GM23338 (cell line): ENCODE results near the gene SLC4A9. TPM values are rescaled to one million over a fixed set of nuclear protein-coding genes. Genes with fewer than 3 reads are reported as not detected.

Experiments used
- ATAC-seq: fragments of 200-7000 bp; cut with Tn5 transposase; 3 replicates; pipeline ENCODE4 v1.9.1; 2020
- DNase-seq: peaks from one replicate; pipeline ENCODE4 v3.0.0-alpha.2; 2015; ENCODE audit warnings: low spot score
- H2AFZ ChIP-seq: fragments of 200-600 bp; sonication (generic); 2 replicates; pipeline ENCODE4 v1.8.0; 2016; ENCODE audit warnings: antibody characterized with exemption, mild to moderate bottlenecking, moderate library complexity
- H3F3A ChIP-seq: fragments of 200-600 bp; sonication (generic); replicated peaks from 2 replicates; pipeline ENCODE4 v1.8.0; 2017; ENCODE audit warnings: antibody characterized with exemption, mixed run types, low read depth
- H3K27ac ChIP-seq: fragments of 200-600 bp; sonication (generic); 2 replicates; pipeline ENCODE4 v1.6.1; 2016; ENCODE audit warnings: low read depth
- H3K27me3 ChIP-seq: fragments of 200-600 bp; sonication (generic); 2 replicates; pipeline ENCODE4 v1.8.0; 2016; ENCODE audit warnings: mild to moderate bottlenecking, mixed run types, moderate library complexity; ENCODE audit not compliant: insufficient read depth
- H3K36me3 ChIP-seq: fragments of 200-600 bp; sonication (generic); 2 replicates; pipeline ENCODE4 v1.8.0; 2016; ENCODE audit warnings: mild to moderate bottlenecking; ENCODE audit not compliant: insufficient read depth
- H3K4me1 ChIP-seq: fragments of 200-600 bp; sonication (generic); 2 replicates; pipeline ENCODE4 v1.8.0; 2016; ENCODE audit warnings: mild to moderate bottlenecking, moderate library complexity; ENCODE audit not compliant: insufficient read depth
- H3K4me2 ChIP-seq: fragments of 200-600 bp; sonication (generic); 2 replicates; pipeline ENCODE4 v1.7.1; 2017; ENCODE audit warnings: mixed run types
- H3K4me3 ChIP-seq: fragments of 200-600 bp; sonication (generic); 2 replicates; pipeline ENCODE4 v1.6.1; 2016; ENCODE audit warnings: mixed run types
- H3K79me2 ChIP-seq: fragments of 200-600 bp; sonication (generic); replicated peaks from 2 replicates; pipeline ENCODE4 v1.8.0; 2017; ENCODE audit warnings: mild to moderate bottlenecking; ENCODE audit not compliant: insufficient read depth
- H3K9me2 ChIP-seq: fragments of 200-600 bp; sonication (generic); 2 replicates; pipeline ENCODE4 v1.8.0; 2017; ENCODE audit not compliant: insufficient read depth
- H4K20me1 ChIP-seq: fragments of 200-600 bp; sonication (generic); replicated peaks from 2 replicates; pipeline ENCODE4 v1.8.0; 2017; ENCODE audit warnings: mild to moderate bottlenecking; ENCODE audit not compliant: insufficient read depth
- H3K27ac Mint-ChIP-seq: 2 replicates; pipeline ENCODE4 v1.8.0; 2020; ENCODE audit warnings: inconsistent platforms, mild to moderate bottlenecking, moderate library complexity, mixed read lengths
- H3K27me3 Mint-ChIP-seq: 3 replicates; pipeline ENCODE4 v1.8.0; 2022; ENCODE audit warnings: low read depth, mild to moderate bottlenecking, moderate library complexity, mixed read lengths, inconsistent platforms; ENCODE audit not compliant: insufficient read depth, poor library complexity
- H3K36me3 Mint-ChIP-seq: 3 replicates; pipeline ENCODE4 v1.8.0; 2021; ENCODE audit warnings: low read depth, mild to moderate bottlenecking, inconsistent platforms, moderate library complexity, mixed read lengths
- H3K4me1 Mint-ChIP-seq: 3 replicates; pipeline ENCODE4 v1.8.0; 2020; ENCODE audit warnings: mild to moderate bottlenecking, inconsistent platforms, mixed read lengths
- H3K4me3 Mint-ChIP-seq: 3 replicates; pipeline ENCODE4 v1.8.0; 2021; ENCODE audit warnings: moderate library complexity, mild to moderate bottlenecking, inconsistent platforms, mixed read lengths
- H3K9me3 Mint-ChIP-seq: 3 replicates; pipeline ENCODE4 v1.8.0; 2020; ENCODE audit warnings: moderate library complexity, mild to moderate bottlenecking, inconsistent platforms, mixed read lengths
- EZH2phosphoT487 ChIP-seq: fragments of 200-600 bp; sonication (generic); IDR thresholded peaks from one replicate; pipeline ENCODE4 v1.8.1; 2018; ENCODE audit warnings: antibody characterized with exemption; ENCODE audit not compliant: unreplicated experiment
- JUNB ChIP-seq: IDR thresholded peaks from one replicate; pipeline ENCODE4 v1.6.1; 2016; ENCODE audit warnings: antibody characterized with exemption; ENCODE audit not compliant: unreplicated experiment
- POLR2AphosphoS5 ChIP-seq: IDR thresholded peaks from 2 replicates; pipeline ENCODE4 v1.6.1; 2016; ENCODE audit warnings: antibody characterized with exemption, low read depth
- STAT1 ChIP-seq: IDR thresholded peaks from one replicate; pipeline ENCODE4 v1.6.1; 2016; ENCODE audit warnings: antibody characterized with exemption; ENCODE audit not compliant: unreplicated experiment
- polyA plus RNA-seq: library from polyadenylated mRNA; unstranded; fragments of >200 nt; fragmentation: Nextera tagmentation; extraction: Ambion mirVana; gene quantifications from 2 replicates; pipeline ENCODE4 v1.2.1, GENCODE V29; 2016
- total RNA-seq: library from RNA; depleted of rRNA; stranded (reverse); fragments of >200 nt; shearing (Covaris generic); gene quantifications from 2 replicates; pipeline ENCODE4 v1.2.3, GENCODE V29; 2014
- TF ChIP-seq, protein P1 (sequence below): fragments of 250-450 bp; sonication (Bioruptor Pico); IDR thresholded peaks from 2 replicates; pipeline ENCODE4 v1.5.0; 2020; ENCODE audit warnings: mild to moderate bottlenecking, moderate library complexity
- TF ChIP-seq, protein P2 (sequence below), 2 experiments: fragments of 200-600 bp in 1 of 2; sonication (generic) in 1 of 2; conservative IDR thresholded peaks; 2 replicates each; pipeline versions ENCODE4 v1.5.1 to v1.6.1; 2016 to 2017; ENCODE audit warnings: antibody characterized with exemption in 2 of 2, low read depth in 2 of 2, mild to moderate bottlenecking in 2 of 2, moderate library complexity in 1 of 2

Gene SLC4A9
- total and polyA plus RNA-seq, 2 experiments from 2014 or later, result 0.08 TPM; not detected in 1

DNA sequence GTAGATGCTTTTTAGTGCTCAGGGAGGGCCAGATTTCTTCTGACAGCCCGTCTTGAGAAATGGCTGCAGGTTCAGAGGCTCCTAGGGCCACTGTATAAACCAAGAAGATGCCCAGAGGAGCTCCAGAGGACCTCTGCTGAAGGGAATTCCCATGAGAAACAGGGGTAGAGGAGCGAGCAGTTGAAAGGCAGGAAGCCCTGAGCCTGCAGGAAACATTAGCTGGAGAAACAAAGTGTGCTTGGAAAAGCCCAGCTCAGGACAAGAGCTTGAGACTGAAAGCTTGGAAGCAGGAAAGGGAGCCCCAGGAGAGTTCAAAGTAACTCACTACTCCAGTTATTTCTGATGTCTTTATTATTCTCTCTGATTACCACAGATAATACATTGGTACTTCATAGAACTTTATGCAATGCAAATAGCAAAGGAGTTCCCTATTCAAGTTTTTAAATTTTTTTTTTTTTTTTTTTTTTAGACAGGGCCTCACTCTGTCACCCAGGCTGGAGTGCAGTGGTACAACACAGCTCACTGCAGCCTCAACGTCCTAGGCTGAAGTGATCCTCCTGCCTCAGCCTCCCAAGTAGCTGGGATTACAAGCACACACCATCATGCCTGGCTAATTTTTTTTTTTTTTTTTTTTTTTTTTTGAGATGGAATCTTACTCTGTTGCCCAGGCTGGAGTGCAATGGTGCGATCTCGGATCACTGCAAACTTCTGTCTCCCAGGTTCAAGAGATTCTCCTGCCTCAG is 30.1 kb upstream of the SLC4A9 start (continued):
- TF ChIP-seq JUNB (no peak), STAT1 (no peak)
- TF ChIP-seq, protein P1, sequence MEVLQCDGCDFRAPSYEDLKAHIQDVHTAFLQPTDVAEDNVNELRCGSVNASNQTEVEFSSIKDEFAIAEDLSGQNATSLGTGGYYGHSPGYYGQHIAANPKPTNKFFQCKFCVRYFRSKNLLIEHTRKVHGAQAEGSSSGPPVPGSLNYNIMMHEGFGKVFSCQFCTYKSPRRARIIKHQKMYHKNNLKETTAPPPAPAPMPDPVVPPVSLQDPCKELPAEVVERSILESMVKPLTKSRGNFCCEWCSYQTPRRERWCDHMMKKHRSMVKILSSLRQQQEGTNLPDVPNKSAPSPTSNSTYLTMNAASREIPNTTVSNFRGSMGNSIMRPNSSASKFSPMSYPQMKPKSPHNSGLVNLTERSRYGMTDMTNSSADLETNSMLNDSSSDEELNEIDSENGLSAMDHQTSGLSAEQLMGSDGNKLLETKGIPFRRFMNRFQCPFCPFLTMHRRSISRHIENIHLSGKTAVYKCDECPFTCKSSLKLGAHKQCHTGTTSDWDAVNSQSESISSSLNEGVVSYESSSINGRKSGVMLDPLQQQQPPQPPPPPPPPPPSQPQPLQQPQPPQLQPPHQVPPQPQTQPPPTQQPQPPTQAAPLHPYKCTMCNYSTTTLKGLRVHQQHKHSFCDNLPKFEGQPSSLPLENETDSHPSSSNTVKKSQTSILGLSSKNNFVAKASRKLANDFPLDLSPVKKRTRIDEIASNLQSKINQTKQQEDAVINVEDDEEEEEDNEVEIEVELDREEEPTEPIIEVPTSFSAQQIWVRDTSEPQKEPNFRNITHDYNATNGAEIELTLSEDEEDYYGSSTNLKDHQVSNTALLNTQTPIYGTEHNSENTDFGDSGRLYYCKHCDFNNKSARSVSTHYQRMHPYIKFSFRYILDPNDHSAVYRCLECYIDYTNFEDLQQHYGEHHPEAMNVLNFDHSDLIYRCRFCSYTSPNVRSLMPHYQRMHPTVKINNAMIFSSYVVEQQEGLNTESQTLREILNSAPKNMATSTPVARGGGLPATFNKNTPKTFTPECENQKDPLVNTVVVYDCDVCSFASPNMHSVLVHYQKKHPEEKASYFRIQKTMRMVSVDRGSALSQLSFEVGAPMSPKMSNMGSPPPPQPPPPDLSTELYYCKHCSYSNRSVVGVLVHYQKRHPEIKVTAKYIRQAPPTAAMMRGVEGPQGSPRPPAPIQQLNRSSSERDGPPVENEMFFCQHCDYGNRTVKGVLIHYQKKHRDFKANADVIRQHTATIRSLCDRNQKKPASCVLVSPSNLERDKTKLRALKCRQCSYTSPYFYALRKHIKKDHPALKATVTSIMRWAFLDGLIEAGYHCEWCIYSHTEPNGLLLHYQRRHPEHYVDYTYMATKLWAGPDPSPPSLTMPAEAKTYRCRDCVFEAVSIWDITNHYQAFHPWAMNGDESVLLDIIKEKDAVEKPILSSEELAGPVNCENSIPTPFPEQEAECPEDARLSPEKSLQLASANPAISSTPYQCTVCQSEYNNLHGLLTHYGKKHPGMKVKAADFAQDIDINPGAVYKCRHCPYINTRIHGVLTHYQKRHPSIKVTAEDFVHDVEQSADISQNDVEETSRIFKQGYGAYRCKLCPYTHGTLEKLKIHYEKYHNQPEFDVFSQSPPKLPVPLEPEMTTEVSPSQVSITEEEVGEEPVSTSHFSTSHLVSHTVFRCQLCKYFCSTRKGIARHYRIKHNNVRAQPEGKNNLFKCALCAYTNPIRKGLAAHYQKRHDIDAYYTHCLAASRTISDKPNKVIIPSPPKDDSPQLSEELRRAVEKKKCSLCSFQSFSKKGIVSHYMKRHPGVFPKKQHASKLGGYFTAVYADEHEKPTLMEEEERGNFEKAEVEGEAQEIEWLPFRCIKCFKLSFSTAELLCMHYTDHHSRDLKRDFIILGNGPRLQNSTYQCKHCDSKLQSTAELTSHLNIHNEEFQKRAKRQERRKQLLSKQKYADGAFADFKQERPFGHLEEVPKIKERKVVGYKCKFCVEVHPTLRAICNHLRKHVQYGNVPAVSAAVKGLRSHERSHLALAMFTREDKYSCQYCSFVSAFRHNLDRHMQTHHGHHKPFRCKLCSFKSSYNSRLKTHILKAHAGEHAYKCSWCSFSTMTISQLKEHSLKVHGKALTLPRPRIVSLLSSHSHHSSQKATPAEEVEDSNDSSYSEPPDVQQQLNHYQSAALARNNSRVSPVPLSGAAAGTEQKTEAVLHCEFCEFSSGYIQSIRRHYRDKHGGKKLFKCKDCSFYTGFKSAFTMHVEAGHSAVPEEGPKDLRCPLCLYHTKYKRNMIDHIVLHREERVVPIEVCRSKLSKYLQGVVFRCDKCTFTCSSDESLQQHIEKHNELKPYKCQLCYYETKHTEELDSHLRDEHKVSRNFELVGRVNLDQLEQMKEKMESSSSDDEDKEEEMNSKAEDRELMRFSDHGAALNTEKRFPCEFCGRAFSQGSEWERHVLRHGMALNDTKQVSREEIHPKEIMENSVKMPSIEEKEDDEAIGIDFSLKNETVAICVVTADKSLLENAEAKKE, result no peak
- TF ChIP-seq, protein P2, sequence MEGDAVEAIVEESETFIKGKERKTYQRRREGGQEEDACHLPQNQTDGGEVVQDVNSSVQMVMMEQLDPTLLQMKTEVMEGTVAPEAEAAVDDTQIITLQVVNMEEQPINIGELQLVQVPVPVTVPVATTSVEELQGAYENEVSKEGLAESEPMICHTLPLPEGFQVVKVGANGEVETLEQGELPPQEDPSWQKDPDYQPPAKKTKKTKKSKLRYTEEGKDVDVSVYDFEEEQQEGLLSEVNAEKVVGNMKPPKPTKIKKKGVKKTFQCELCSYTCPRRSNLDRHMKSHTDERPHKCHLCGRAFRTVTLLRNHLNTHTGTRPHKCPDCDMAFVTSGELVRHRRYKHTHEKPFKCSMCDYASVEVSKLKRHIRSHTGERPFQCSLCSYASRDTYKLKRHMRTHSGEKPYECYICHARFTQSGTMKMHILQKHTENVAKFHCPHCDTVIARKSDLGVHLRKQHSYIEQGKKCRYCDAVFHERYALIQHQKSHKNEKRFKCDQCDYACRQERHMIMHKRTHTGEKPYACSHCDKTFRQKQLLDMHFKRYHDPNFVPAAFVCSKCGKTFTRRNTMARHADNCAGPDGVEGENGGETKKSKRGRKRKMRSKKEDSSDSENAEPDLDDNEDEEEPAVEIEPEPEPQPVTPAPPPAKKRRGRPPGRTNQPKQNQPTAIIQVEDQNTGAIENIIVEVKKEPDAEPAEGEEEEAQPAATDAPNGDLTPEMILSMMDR (conservative IDR thresholded peaks at IDR 0.05; ENCODE audit: low read depth in 2 of 2), result no peak

DNA sequence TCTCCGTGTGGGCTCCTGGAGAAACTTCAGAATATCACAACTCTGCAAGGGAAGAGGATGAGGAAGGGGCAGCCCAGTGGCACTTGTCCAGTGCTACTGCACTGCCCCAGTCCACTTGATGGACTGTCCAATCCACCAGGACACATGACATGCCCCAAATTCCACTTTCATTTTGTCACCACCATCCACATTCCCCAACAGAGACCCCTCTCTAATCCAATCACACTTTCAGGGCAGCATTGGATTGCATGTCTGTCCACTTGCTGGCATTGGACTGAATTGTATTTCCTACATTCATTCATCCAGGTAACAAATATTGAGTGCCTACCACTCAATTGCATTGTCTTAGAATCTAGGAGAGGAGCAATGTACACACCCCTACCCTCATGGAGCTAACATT is 28.4 kb upstream of the SLC4A9 start:
- Histone ChIP-seq H3K79me2 (no peaks in the 10 kb centered on the region), H3K4me2 (no peak overlapping the region), H3F3A (no peaks in the 10 kb centered on the region), H3K36me3 (no peaks in the 10 kb centered on the region), H2AFZ (no peak overlapping the region), H3K27me3 (no peaks in the 10 kb centered on the region), H4K20me1 (no peaks in the 10 kb centered on the region), H3K4me3 (no peak overlapping the region), H3K27ac (no peak overlapping the region), H3K4me1 (peaks cover 5% of the 10 kb centered on the region; the same call in 1 of the 2 replicates), H3K9me2 (no peaks in the 10 kb centered on the region)
- no peak overlapping the region for H3K27ac Mint-ChIP-seq
- peaks cover 16% of the 10 kb centered on the region for H3K4me1 Mint-ChIP-seq
- H3K9me3 Mint-ChIP-seq, result no peaks in the 10 kb centered on the region
- H3K27me3 Mint-ChIP-seq, result peaks cover 6% of the 10 kb centered on the region
- ATAC-seq (no peak), DNase-seq (no peak)
- no peak for TF ChIP-seq POLR2AphosphoS5
- TF ChIP-seq EZH2phosphoT487, result no peak
- H3K36me3 Mint-ChIP-seq, result peaks cover 6% of the 10 kb centered on the region; the same call in 2 of the 3 replicates
- H3K4me3 Mint-ChIP-seq, result no peak overlapping the region
